Ramos (cell line): ENCODE data around the gene FBXO7.
"Not testable (repeated sequence)": the region's sequence is repeated elsewhere in the genome, so short reads cannot be mapped to it uniquely, and the experiment has no call there.

Experiments
- in situ Hi-C: fragments of 300-500 bp; cut with MboI; formaldehyde crosslinking; loops from one replicate; pipeline ENCODE4 v1.14.3; 2022; ENCODE audit warnings: low sequenced_read_pairs; ENCODE audit not compliant: unreplicated experiment

Gene FBXO7

DNA sequence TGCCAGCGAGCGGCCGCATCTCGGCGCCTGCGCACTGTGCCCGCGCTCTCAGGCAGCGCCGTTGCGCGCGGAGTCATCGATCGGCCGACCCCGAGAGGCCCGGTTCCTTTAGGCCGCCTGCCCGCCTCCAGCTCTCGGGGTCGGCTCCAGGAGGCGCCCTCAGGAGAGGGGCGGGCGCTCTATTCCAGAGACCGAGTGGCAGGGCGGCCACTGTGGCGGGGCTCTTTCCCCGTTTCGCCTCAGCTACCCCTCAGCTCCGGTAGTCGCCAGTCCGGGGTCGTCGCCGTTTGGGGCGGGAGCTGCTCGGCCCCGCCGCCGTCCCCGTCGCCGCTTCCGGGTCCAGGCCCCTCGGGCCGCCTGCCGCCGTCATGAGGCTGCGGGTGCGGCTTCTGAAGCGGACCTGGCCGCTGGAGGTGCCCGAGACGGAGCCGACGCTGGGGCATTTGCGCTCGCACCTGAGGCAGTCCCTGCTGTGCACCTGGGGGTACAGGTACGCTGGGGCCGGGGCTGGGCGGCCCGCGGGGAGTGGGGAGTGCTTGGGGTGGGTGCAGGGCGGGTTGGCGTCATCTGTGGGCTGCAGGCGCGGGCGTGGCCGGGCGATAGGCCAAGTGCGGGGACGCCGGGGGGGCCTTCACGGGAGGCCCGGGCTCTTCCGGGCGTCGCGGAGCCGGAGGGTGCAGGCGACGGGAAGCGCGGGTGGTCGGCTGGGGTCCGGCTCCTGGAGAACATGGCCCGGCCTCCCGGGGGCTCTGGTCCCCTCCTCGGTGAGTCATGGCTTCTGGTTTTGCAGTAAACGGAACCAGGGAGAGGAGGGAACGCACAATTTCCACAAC lies at the start of gene FBXO7:
Gene FBXO7, plus strand, starts transcription at position 177 of the 833 bp plus-strand sequence. Its CDS starts 192 bp downstream, at position 369.
- in situ Hi-C loops, result loop anchor here (25.0 kb wide), 3 partner anchors 338 to 813 kb away; partner anchors contain the start of gene PISD

GRCh38 chr22:32426881-32427280 lies 47.7 kb upstream of the FBXO7 start:
- in situ Hi-C loops, result loop anchor here (10.0 kb wide), 1 partner anchor 62 kb away; no protein-coding TSS in a partner anchor

GRCh38 chr22:32430352-32430751 lies 44.3 kb upstream of the FBXO7 start:
- in situ Hi-C loops, result no loop called here

- in situ Hi-C loops, result no loop called here
These were observed 30.5 kb upstream of the FBXO7 start for GRCh38 chr22:32444068-32444467.

DNA sequence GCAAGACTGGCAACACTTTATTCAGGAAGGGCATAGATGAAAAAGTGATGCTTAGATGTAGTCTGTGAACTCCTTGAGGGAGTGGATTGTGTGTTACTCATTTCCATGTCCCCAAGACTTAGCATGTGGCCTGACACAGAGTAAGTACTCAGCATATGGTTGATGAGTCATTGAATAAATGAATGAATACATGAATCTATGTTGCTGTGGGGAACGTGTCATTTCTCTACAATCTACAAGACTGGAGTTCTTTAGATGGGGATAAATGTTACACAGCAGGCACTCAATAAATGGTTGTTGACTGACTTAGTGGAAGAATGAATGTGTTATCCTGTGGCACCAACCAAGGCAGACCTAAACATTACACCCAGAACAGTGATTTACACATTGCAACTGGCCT lies 28.3 kb upstream of the FBXO7 start:
- in situ Hi-C loops, result no loop called here

- in situ Hi-C loops, result no loop called here
These were observed 25.6 kb upstream of the FBXO7 start for GRCh38 chr22:32448980-32449379.

- in situ Hi-C loops, result loop anchor here (25.0 kb wide), 3 partner anchors 320 to 795 kb away; partner anchors contain the start of gene PISD
These were observed 17.6 kb upstream of the FBXO7 start for GRCh38 chr22:32457031-32457430.

- in situ Hi-C loops, result loop anchor here (25.0 kb wide), 3 partner anchors 325 to 800 kb away; partner anchors contain the start of gene PISD
These were observed 12.2 kb upstream of the FBXO7 start for GRCh38 chr22:32462452-32462851.

- in situ Hi-C loops, result loop anchor here (25.0 kb wide), 3 partner anchors 328 to 803 kb away; partner anchors contain the start of gene PISD
These were observed 8.9 kb upstream of the FBXO7 start for GRCh38 chr22:32465661-32466060.

- in situ Hi-C loops, result loop anchor here (25.0 kb wide), 3 partner anchors 329 to 804 kb away; partner anchors contain the start of gene PISD
These were observed 8.1 kb upstream of the FBXO7 start for GRCh38 chr22:32466496-32466895.

- in situ Hi-C loops, result loop anchor here (25.0 kb wide), 3 partner anchors 333 to 808 kb away; partner anchors contain the start of gene PISD
These were observed 4.8 kb upstream of the FBXO7 start for GRCh38 chr22:32469799-32470212.

- in situ Hi-C loops, result loop anchor here (25.0 kb wide), 3 partner anchors 336 to 811 kb away; partner anchors contain the start of gene PISD
These were observed 1.1 kb upstream of the FBXO7 start for GRCh38 chr22:32473388-32473952.

DNA sequence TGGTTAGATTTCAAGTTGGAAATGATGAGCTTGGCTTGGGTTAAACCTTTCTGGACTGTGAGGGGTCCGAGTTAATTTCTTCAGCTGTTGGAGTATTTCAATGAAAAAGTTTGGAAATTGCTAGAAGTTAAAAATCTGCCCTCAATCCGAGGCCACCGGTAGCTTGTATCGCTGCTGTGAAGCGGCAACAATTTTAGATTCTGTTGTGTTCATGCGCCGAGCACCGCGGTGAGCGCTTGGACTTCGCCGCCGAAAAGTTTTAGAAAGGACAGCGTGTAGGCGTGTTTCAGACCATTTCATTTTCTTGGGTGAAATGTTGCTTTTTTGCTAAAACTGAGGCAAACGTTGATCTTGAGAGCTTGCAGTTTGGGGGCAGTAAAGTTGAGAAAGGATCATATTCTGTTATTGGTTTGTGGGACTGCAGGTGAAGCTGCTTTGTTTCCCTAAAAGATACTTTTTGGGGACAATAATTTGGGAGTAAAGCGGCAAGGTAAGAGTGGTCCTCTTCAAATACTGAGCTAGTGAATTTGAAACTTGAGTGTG lies 928 bp downstream of the FBXO7 start:
- in situ Hi-C loops, result no loop called here

DNA sequence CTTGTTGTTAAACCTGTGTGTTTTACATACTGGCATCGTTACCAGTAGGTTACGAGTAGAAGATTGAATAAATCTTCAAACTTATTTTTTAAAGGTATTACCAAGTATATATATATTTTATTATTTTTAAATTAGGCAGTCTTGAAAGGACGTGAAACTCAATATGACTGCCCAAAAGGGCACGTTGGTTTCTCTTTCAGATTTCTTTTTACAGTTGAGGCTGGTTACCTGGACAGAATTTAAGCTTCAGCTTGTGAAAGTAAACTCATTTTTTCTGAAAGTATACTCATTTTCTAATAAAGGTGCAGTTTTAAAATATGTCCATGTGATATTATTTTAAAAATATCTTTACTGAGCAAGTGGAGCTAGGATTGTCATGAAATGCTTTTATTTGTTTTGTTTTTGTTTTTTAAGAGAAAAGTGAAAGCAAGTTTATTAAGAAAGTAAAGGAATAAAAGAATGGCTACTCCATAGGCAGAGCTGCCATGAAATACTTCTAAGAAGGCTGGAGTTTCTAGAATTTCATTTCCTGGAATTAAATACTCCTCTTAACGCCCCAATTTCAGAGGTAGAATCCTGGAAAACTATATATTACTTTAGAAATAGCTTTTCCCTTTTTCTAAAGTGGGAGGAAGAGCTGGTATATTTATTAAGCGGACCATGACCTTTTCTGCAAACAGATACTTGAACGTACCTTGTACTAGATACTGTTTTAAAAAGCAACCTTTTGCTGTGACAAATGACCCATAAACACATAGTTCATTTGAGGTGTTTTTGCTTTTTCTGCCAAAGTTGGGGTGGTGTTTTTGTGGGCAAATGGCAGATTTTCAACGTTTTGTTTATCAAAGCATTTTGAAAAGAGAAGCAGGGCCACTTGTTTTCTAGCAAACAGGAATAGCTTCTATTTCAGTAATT lies 1.9 kb downstream of the FBXO7 start:
- in situ Hi-C loops, result no loop called here

- in situ Hi-C loops, result no loop called here
These were observed 3.0 kb downstream of the FBXO7 start for GRCh38 chr22:32477596-32477995.

- in situ Hi-C loops, result not testable (repeated sequence)
These were observed 3.9 kb downstream of the FBXO7 start for GRCh38 chr22:32478552-32478951.

- in situ Hi-C loops, result no loop called here
These were observed 4.4 kb downstream of the FBXO7 start for GRCh38 chr22:32478994-32479393.

DNA sequence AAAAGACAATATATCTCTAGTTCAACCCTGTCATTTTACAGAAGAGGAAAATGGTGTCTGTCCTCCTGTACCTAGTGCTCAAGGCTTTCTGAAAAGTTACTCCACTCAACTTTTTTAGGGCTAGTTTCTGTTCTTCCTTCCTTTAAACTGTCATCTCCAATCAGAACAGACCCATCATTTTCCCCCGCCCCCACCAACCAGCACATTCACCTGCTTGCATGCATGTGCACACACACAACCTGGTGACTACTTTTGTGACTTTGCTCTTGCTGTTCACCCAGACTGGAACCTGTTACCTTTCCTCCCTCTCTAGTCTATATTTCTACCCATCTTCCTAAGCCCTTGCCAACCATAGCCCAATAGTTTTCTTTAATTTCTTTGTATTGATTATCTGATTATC lies 5.6 kb downstream of the FBXO7 start:
- in situ Hi-C loops, result no loop called here

- in situ Hi-C loops, result no loop called here
These were observed 8.1 kb downstream of the FBXO7 start for GRCh38 chr22:32482708-32483107.
